Measurements from ENCODE around the gene TIMM44.
"Not testable (repeated sequence)": the region's sequence is repeated elsewhere in the genome, so short reads cannot be mapped to it uniquely, and the experiment has no call there.

TIMM44 gene

GRCh38 chr19:7947939-7948338, 4.5 kb upstream of the TIMM44 start:
- no peak for DNase-seq (ENCODE audit: low read depth)

- peak; percentile 74 for DNase-seq (ENCODE audit: low read depth)
Observed at GRCh38 chr19:7944177-7944761, 803 bp upstream of the TIMM44 start.

- no peak for DNase-seq (ENCODE audit: low read depth)
Observed at GRCh38 chr19:7942981-7943443, 454 bp downstream of the TIMM44 start.

GRCh38 chr19:7941895-7942596, 1.4 kb downstream of the TIMM44 start:
- no peak for DNase-seq (ENCODE audit: low read depth)

- DNase-seq (ENCODE audit: low read depth), result no peak
Observed at GRCh38 chr19:7940841-7941240, 2.6 kb downstream of the TIMM44 start.

GRCh38 chr19:7934766-7935165, 8.7 kb downstream of the TIMM44 start:
- DNase-seq (ENCODE audit: low read depth), result no peak

GRCh38 chr19:7933828-7934725, 9.4 kb downstream of the TIMM44 start:
- no peak for DNase-seq (ENCODE audit: low read depth)

GRCh38 chr19:7933411-7933810, 10.1 kb downstream of the TIMM44 start:
- DNase-seq (ENCODE audit: low read depth), result no peak

- DNase-seq (ENCODE audit: low read depth), result no peak
Observed at GRCh38 chr19:7932930-7933300, 10.6 kb downstream of the TIMM44 start.

- no peak for DNase-seq (ENCODE audit: low read depth)
Observed at GRCh38 chr19:7932276-7932929, 11.1 kb downstream of the TIMM44 start.

- DNase-seq (ENCODE audit: low read depth), result no peak
Observed at GRCh38 chr19:7931221-7932061, 12.0 kb downstream of the TIMM44 start.

GRCh38 chr19:7930765-7931164, 12.7 kb downstream of the TIMM44 start:
- DNase-seq (ENCODE audit: low read depth), result no peak

- DNase-seq (ENCODE audit: low read depth), result not testable (repeated sequence)
Observed at GRCh38 chr19:7930030-7930429, 13.4 kb downstream of the TIMM44 start.

GRCh38 chr19:7928741-7929701, 14.4 kb downstream of the TIMM44 start:
- DNase-seq (ENCODE audit: low read depth), result peak; percentile 43

GRCh38 chr19:7928334-7928706, 15.1 kb downstream of the TIMM44 start:
- DNase-seq (ENCODE audit: low read depth), result no peak

GRCh38 chr19:7927605-7928333, 15.7 kb downstream of the TIMM44 start:
- no peak for DNase-seq (ENCODE audit: low read depth)

- DNase-seq (ENCODE audit: low read depth), result no peak
Observed at GRCh38 chr19:7926727-7927604, 16.5 kb downstream of the TIMM44 start.

GRCh38 chr19:7926021-7926726, 17.3 kb downstream of the TIMM44 start, which contains the start of gene CTXN1:
CTXN1 (minus strand) TSS chr19:7926135; CDS start chr19:7925538, 597 bp downstream.
- peak; percentile 55 for DNase-seq (ENCODE audit: low read depth)

Data from stimulated activated CD8-positive, alpha-beta memory T cell treated with anti-CD3 and anti-CD28 coated beads, Interleukin-15, amount 100 ng/mL, for 1 hour (primary cell).